ENCODE measurements around the gene SOX6.

GRCh38 chr11:16317712-16318111, 38.6 kb downstream of the SOX6 start:
- no peak for TF ChIP-seq CTCF (IDR thresholded peaks at IDR 0.05)
- TF ChIP-seq POLR2AphosphoS5 (IDR thresholded peaks at IDR 0.05) = no peak

Measured in prostate gland (tissue), 2 donors.